Measurements from ENCODE around the gene MSLN. TPM values are rescaled to one million over a fixed set of nuclear protein-coding genes. Genes with fewer than 3 reads are reported as not detected.
A peak's percentile ranks its signal among the peaks of the same experiment; 100 is the strongest.

Gene MSLN
- total and polyA plus RNA-seq, 7 donors = 0.03 to 0.17 (median 0.09) TPM; not detected in 3

GRCh38 chr16:714079-714478 is 46.5 kb upstream of the MSLN start:
- Histone ChIP-seq H3K9me3 (no peaks in the 10 kb centered on the region), H3K4me3 (no peak overlapping the region), H3K36me3 (ENCODE audit: insufficient read depth in 1 of 2, low read depth in 1 of 2) (no peaks in the 10 kb centered on the region), H3K27ac (no peak overlapping the region), H3K27me3 (ENCODE audit: insufficient read depth in 3 of 3, low read length in 2 of 3) (peaks cover 0 to 24% (median 9%) of the 10 kb centered on the region in 3 donors), H3K4me1 (peaks cover 10% of the 10 kb centered on the region)
- ATAC-seq = no peak
- no peak for DNase-seq
- no peak for TF ChIP-seq CTCF (IDR thresholded peaks at IDR 0.05)
- intact Hi-C loops (cut with DNase I) = loop anchor here in 1 of 2 donors (5.0 kb wide), 2 partner anchors 73 to 343 kb away; partner anchors contain the start of genes CHTF18 and RPUSD1
- 74 to 77% (median 76%) methylated on average over 8 to 11 of the region's 11 CpGs for WGBS, 3 donors

GRCh38 chr16:714558-715476 is 45.7 kb upstream of the MSLN start, which contains the start of gene METRN:
Gene METRN (plus strand): TSS chr16:715118. CDS start chr16:715290, 172 bp downstream.
- Histone ChIP-seq H3K27me3 (ENCODE audit: insufficient read depth in 3 of 3, low read length in 2 of 3) (peaks cover 0 to 18% (median 9%) of the 10 kb centered on the region in 3 donors), H3K36me3 (ENCODE audit: insufficient read depth in 1 of 2, low read depth in 1 of 2) (no peaks in the 10 kb centered on the region), H3K9me3 (no peaks in the 10 kb centered on the region), H3K4me1 (peaks cover 12% of the 10 kb centered on the region), H3K4me3 (peak within 1 kb of the TSS; percentile 74), H3K27ac (no peak within 1 kb of the TSS)
- peak; percentile 95 to 96 for DNase-seq
- ATAC-seq = peak; percentile 90 to 91 (median 90)
- no peak for TF ChIP-seq CTCF (IDR thresholded peaks at IDR 0.05)
- WGBS, 3 donors = 4 to 15% (median 7%) methylated on average over 23 to 108 of the region's 108 CpGs
- intact Hi-C loops (cut with DNase I) = loop anchor here in 1 of 2 donors (5.0 kb wide), 2 partner anchors 72 to 342 kb away; partner anchors contain the start of genes CHTF18 and RPUSD1

- no peak for TF ChIP-seq CTCF (IDR thresholded peaks at IDR 0.05)
- WGBS, 3 donors = 0 to 2% (median 1%) methylated on average over 58 to 74 of the region's 74 CpGs
- no peak overlapping the region for H3K27ac ChIP-seq
These were observed 44.9 kb upstream of the MSLN start for GRCh38 chr16:715477-716199.

GRCh38 chr16:716200-716568 is 44.4 kb upstream of the MSLN start:
- Histone ChIP-seq H3K36me3 (ENCODE audit: insufficient read depth in 1 of 2, low read depth in 1 of 2) (no peaks in the 10 kb centered on the region), H3K27ac (no peak overlapping the region), H3K4me1 (peaks cover 18% of the 10 kb centered on the region), H3K9me3 (no peaks in the 10 kb centered on the region), H3K27me3 (ENCODE audit: insufficient read depth in 3 of 3, low read length in 2 of 3) (peaks cover 0 to 4% (median 2%) of the 10 kb centered on the region in 3 donors), H3K4me3 (peak overlapping the region; percentile 74)
- intact Hi-C loops (cut with DNase I) = no loop called here
- no peak for TF ChIP-seq CTCF (IDR thresholded peaks at IDR 0.05)
- 10 to 36% (median 17%) methylated on average over 2 to 12 of the region's 12 CpGs for WGBS, 3 donors
- DNase-seq (no peak), ATAC-seq (no peak)

More at GRCh38 chr16:715477-716199, 44.9 kb upstream of the MSLN start:
- Histone ChIP-seq H3K4me1 (peaks cover 18% of the 10 kb centered on the region), H3K9me3 (no peaks in the 10 kb centered on the region), H3K4me3 (peak overlapping the region; percentile 74), H3K36me3 (ENCODE audit: insufficient read depth in 1 of 2, low read depth in 1 of 2) (no peaks in the 10 kb centered on the region), H3K27me3 (ENCODE audit: insufficient read depth in 3 of 3, low read length in 2 of 3) (peaks cover 0 to 10% (median 3%) of the 10 kb centered on the region in 3 donors)
- intact Hi-C loops (cut with DNase I) = no loop called here
- DNase-seq = no peak
- ATAC-seq = no peak
